ENCODE data around the gene CYP4F11. TPM values are rescaled to one million over a fixed set of nuclear protein-coding genes. Genes with fewer than 3 reads are reported as not detected.
A peak's percentile ranks its signal among the peaks of the same experiment; 100 is the strongest.

CYP4F11 gene
- total RNA-seq, 2 experiments from 2014 or later = not detected

- peaks cover 4% of the 10 kb centered on the region for H3K4me1 Mint-ChIP-seq (ENCODE audit: low read depth)
- DNase-seq = no peak
- H3K4me1 ChIP-seq (ENCODE audit: insufficient read depth, low read length) = peaks cover 15% of the 10 kb centered on the region
- no peaks in the 10 kb centered on the region for H3K36me3 Mint-ChIP-seq (ENCODE audit: low read depth)
- ChIA-PET CTCF (interaction anchor here (0.7 to 2.3 kb wide), 2 partner anchors 10 to 58 kb away, joined by 3 to 5 read pairs; no protein-coding TSS in a partner anchor), POLR2A (no interaction called here)
- no peak overlapping the region for H3K27ac Mint-ChIP-seq
- no peaks in the 10 kb centered on the region for H3K9me3 ChIP-seq (ENCODE audit: control insufficient read depth in 1 of 2, insufficient read depth in 1 of 2, low read length in 2 of 2)
- no peak overlapping the region for H3K27ac ChIP-seq (ENCODE audit: low read depth in 1 of 2, low read length in 2 of 2)
- ATAC-seq (ENCODE audit: poor library complexity) = no peak
- H3K9me3 Mint-ChIP-seq = peaks cover 4% of the 10 kb centered on the region
- H3K27me3 ChIP-seq (ENCODE audit: control insufficient read depth in 1 of 2, insufficient read depth in 2 of 2, low read length in 2 of 2) = peaks cover 0 to 6% of the 10 kb centered on the region in 2 experiments
- no peak overlapping the region for H3K4me3 ChIP-seq (ENCODE audit: low read length)
- TF ChIP-seq CTCF (IDR thresholded peaks at IDR 0.05) = no peak
- H3K4me3 Mint-ChIP-seq = no peak overlapping the region
- intact Hi-C loops (cut with DNase I, micrococcal nuclease) = loop anchor here (1.0 to 2.0 kb wide), 4 partner anchors 33 to 285 kb away; no protein-coding TSS in a partner anchor
- peaks cover 17% of the 10 kb centered on the region for H3K27me3 Mint-ChIP-seq
- no peaks in the 10 kb centered on the region for H3K36me3 ChIP-seq (ENCODE audit: insufficient read depth, low read length)
Observed at GRCh38 chr19:15869873-15870272, 64.5 kb downstream of the CYP4F11 start.

- H3K4me3 Mint-ChIP-seq = no peak overlapping the region
- ChIA-PET POLR2A (no interaction called here), CTCF (interaction anchor here (0.7 to 2.3 kb wide), 2 partner anchors 9 to 57 kb away, joined by 3 to 5 read pairs; no protein-coding TSS in a partner anchor)
- no peaks in the 10 kb centered on the region for H3K9me3 Mint-ChIP-seq
- H3K27me3 Mint-ChIP-seq = peaks cover 11% of the 10 kb centered on the region
- Histone ChIP-seq H3K9me3 (ENCODE audit: control insufficient read depth in 1 of 2, insufficient read depth in 1 of 2, low read length in 2 of 2) (no peaks in the 10 kb centered on the region), H3K27ac (ENCODE audit: low read depth in 1 of 2, low read length in 2 of 2) (no peak overlapping the region), H3K36me3 (ENCODE audit: insufficient read depth, low read length) (no peaks in the 10 kb centered on the region), H3K4me3 (ENCODE audit: low read length) (no peak overlapping the region), H3K4me1 (ENCODE audit: insufficient read depth, low read length) (peaks cover 15% of the 10 kb centered on the region), H3K27me3 (ENCODE audit: control insufficient read depth in 1 of 2, insufficient read depth in 2 of 2, low read length in 2 of 2) (peaks cover 0 to 2% of the 10 kb centered on the region in 2 experiments)
- H3K4me1 Mint-ChIP-seq (ENCODE audit: low read depth) = peaks cover 4% of the 10 kb centered on the region
- TF ChIP-seq CTCF (IDR thresholded peaks at IDR 0.05) = peak; percentile 68
- H3K27ac Mint-ChIP-seq = no peak overlapping the region
- ATAC-seq (ENCODE audit: poor library complexity) (peak; percentile 88), DNase-seq (peak; percentile 14 to 75 (median 30))
- intact Hi-C loops (cut with DNase I, micrococcal nuclease) = loop anchor here (1.0 to 2.0 kb wide), 4 partner anchors 32 to 284 kb away; no protein-coding TSS in a partner anchor
- H3K36me3 Mint-ChIP-seq (ENCODE audit: low read depth) = no peaks in the 10 kb centered on the region
Observed at GRCh38 chr19:15869109-15869555, 65.2 kb downstream of the CYP4F11 start.

- H3K4me3 Mint-ChIP-seq = no peak overlapping the region
- no peak overlapping the region for H3K4me3 ChIP-seq (ENCODE audit: low read length)
- no peak overlapping the region for H3K27ac Mint-ChIP-seq
- ChIA-PET CTCF (no interaction called here), POLR2A (no interaction called here)
- H3K27me3 Mint-ChIP-seq = no peaks in the 10 kb centered on the region
- H3K27me3 ChIP-seq (ENCODE audit: control insufficient read depth in 1 of 2, insufficient read depth in 2 of 2, low read length in 2 of 2) = no peaks in the 10 kb centered on the region
- no peaks in the 10 kb centered on the region for H3K36me3 ChIP-seq (ENCODE audit: insufficient read depth, low read length)
- peaks cover 13% of the 10 kb centered on the region for H3K4me1 ChIP-seq (ENCODE audit: insufficient read depth, low read length)
- TF ChIP-seq CTCF (IDR thresholded peaks at IDR 0.05) = no peak
- H3K36me3 Mint-ChIP-seq (ENCODE audit: low read depth) = no peaks in the 10 kb centered on the region
- intact Hi-C loops (cut with DNase I, micrococcal nuclease) = no loop called here
- no peak for DNase-seq
- peaks cover 2% of the 10 kb centered on the region for H3K4me1 Mint-ChIP-seq (ENCODE audit: low read depth)
- H3K9me3 Mint-ChIP-seq = no peaks in the 10 kb centered on the region
- ATAC-seq (ENCODE audit: poor library complexity) = no peak
- H3K27ac ChIP-seq (ENCODE audit: low read depth in 1 of 2, low read length in 2 of 2) = no peak overlapping the region
- H3K9me3 ChIP-seq (ENCODE audit: control insufficient read depth in 1 of 2, insufficient read depth in 1 of 2, low read length in 2 of 2) = no peaks in the 10 kb centered on the region
Observed at GRCh38 chr19:15866636-15867035, 67.7 kb downstream of the CYP4F11 start.
